Aorta (tissue), 5 donors: ENCODE data around the gene ELMO1. TPM values are rescaled to one million over a fixed set of nuclear protein-coding genes. Genes with fewer than 3 reads are reported as not detected.
A peak's percentile ranks its signal among the peaks of the same experiment; 100 is the strongest.

ENCODE experiments used
- ATAC-seq: fragments of 200-7000 bp; cut with Tn5 transposase; one replicate; pipeline ENCODE4 v1.9.1; 2022; ENCODE audit warnings: moderate library complexity; ENCODE audit not compliant: low FRiP score
- DNase-seq, 2 donors: peaks; one replicate each; pipeline ENCODE4 v3.0.0-alpha.2; 2020
- H3K27ac ChIP-seq, 2 donors: one replicate each; pipeline ENCODE4 v1.5.1; 2013; ENCODE audit warnings: low read length in 2 of 2, mild to moderate bottlenecking in 2 of 2, moderate library complexity in 2 of 2, control low read depth in 1 of 2, inconsistent platforms in 1 of 2, low read depth in 1 of 2
- H3K27me3 ChIP-seq, 2 donors: one replicate each; pipeline ENCODE4 v1.6.1; 2013; ENCODE audit warnings: control low read depth in 1 of 2, low read length in 1 of 2, mild to moderate bottlenecking in 1 of 2, moderate library complexity in 1 of 2; ENCODE audit not compliant: insufficient read depth in 2 of 2, control insufficient read depth in 1 of 2
- H3K36me3 ChIP-seq, 2 donors: one replicate each; pipeline ENCODE4 v1.6.1; 2013; ENCODE audit warnings: control low read depth in 1 of 2, low read length in 1 of 2, mild to moderate bottlenecking in 1 of 2; ENCODE audit not compliant: insufficient read depth in 2 of 2, control insufficient read depth in 1 of 2
- H3K4me1 ChIP-seq, 2 donors: one replicate each; pipeline ENCODE4 v1.6.1; 2013; ENCODE audit warnings: low read length in 2 of 2, control low read depth in 1 of 2, mild to moderate bottlenecking in 1 of 2, moderate library complexity in 1 of 2; ENCODE audit not compliant: insufficient read depth in 2 of 2, control insufficient read depth in 1 of 2
- H3K4me3 ChIP-seq, 2 donors: one replicate each; pipeline ENCODE4 v1.5.1; 2013; ENCODE audit warnings: low read length in 2 of 2, control low read depth in 1 of 2, mild to moderate bottlenecking in 1 of 2
- H3K9me3 ChIP-seq: one replicate; pipeline ENCODE4 v1.6.1; 2013; ENCODE audit warnings: mild to moderate bottlenecking, low read length; ENCODE audit not compliant: control insufficient read depth
- WGBS, 2 donors: extraction: QIAGEN DNeasy Blood & Tissue Kit; methylation state at CpG; one replicate each; pipeline ENCODE4 v1.1.7; 2013; 5-methylcytosine and 5-hydroxymethylcytosine counted together
- intact Hi-C, 2 donors: fragments of 100-400 bp; cut with DNase I; formaldehyde crosslinking; loops; one replicate each; pipeline versions ENCODE4 v1.14.2 to v1.15.0; 2022
- polyA plus RNA-seq, 2 donors: library from polyadenylated mRNA; stranded (reverse); fragments of 200-250 nt; gene quantifications; one replicate each; pipeline ENCODE4 v1.2.3, GENCODE V29; 2013
- total RNA-seq, 2 donors: library from RNA; stranded (reverse); fragmentation: NEBNext Ultra II Directional; extraction: Animal tissue kit (Norgen Biotek cat#: 25700); gene quantifications; one replicate each; pipeline ENCODE4 v1.2.1, GENCODE V29; 2021
- donor health status: healthy with polysubstance abuse.
- donor health status: Bipolar disorder and iron deficiency.
- donor health status: DM: no; HTN: no; CAD: no.
- donor health status: DM: no; HTN: no; CAD: no.
- donor health status: DM: yes; HTN: yes; CAD: no.

Gene ELMO1
- total and polyA plus RNA-seq, 4 donors, result 1.8 to 86.9 (median 24.8) TPM

GRCh38 chr7:37480041-37481031 lies 31.7 kb upstream of the ELMO1 start:
- intact Hi-C loops, result no loop called here
- no peak for ATAC-seq
- WGBS, 2 donors, result 76 to 78% methylated on average over 11 of the region's 11 CpGs

GRCh38 chr7:37476881-37477450 lies 28.3 kb upstream of the ELMO1 start:
- ATAC-seq (peak; percentile 54), DNase-seq (no peak)
- intact Hi-C loops, result no loop called here
- Histone ChIP-seq H3K9me3 (no peaks in the 10 kb centered on the region), H3K27ac (no peak overlapping the region), H3K4me1 (no peaks in the 10 kb centered on the region), H3K36me3 (no peaks in the 10 kb centered on the region), H3K4me3 (no peak overlapping the region), H3K27me3 (no peaks in the 10 kb centered on the region)
- WGBS, 2 donors, result 69 to 70% methylated on average over 4 of the region's 4 CpGs

More at GRCh38 chr7:37480041-37481031, 31.7 kb upstream of the ELMO1 start:
- Histone ChIP-seq H3K27ac (no peak overlapping the region), H3K27me3 (no peaks in the 10 kb centered on the region), H3K4me1 (no peaks in the 10 kb centered on the region), H3K4me3 (no peak overlapping the region), H3K9me3 (no peaks in the 10 kb centered on the region), H3K36me3 (no peaks in the 10 kb centered on the region)
- no peak for DNase-seq

GRCh38 chr7:37476428-37476827 lies 27.8 kb upstream of the ELMO1 start:
- 89 to 92% methylated on average over 1 of the region's 1 CpG for WGBS, 2 donors
- ATAC-seq, result no peak
- Histone ChIP-seq H3K9me3 (no peaks in the 10 kb centered on the region), H3K27me3 (no peaks in the 10 kb centered on the region), H3K4me1 (no peaks in the 10 kb centered on the region), H3K4me3 (no peak overlapping the region), H3K27ac (no peak overlapping the region), H3K36me3 (no peaks in the 10 kb centered on the region)
- intact Hi-C loops, result no loop called here
- DNase-seq, result no peak

GRCh38 chr7:37475646-37476045 lies 27.0 kb upstream of the ELMO1 start:
- Histone ChIP-seq H3K27ac (no peak overlapping the region), H3K4me1 (no peaks in the 10 kb centered on the region), H3K36me3 (no peaks in the 10 kb centered on the region), H3K9me3 (no peaks in the 10 kb centered on the region), H3K27me3 (no peaks in the 10 kb centered on the region), H3K4me3 (no peak overlapping the region)
- DNase-seq, result no peak
- intact Hi-C loops, result no loop called here
- no peak for ATAC-seq
- WGBS, 2 donors, result 89 to 91% methylated on average over 4 of the region's 4 CpGs

GRCh38 chr7:37471619-37472018 lies 23.0 kb upstream of the ELMO1 start:
- no peaks in the 10 kb centered on the region for H3K4me1 ChIP-seq
- H3K27me3 ChIP-seq, result no peaks in the 10 kb centered on the region
- no peak overlapping the region for H3K27ac ChIP-seq
- H3K9me3 ChIP-seq, result no peaks in the 10 kb centered on the region
- intact Hi-C loops, result no loop called here
- ATAC-seq (no peak), DNase-seq (no peak)
- H3K36me3 ChIP-seq, result no peaks in the 10 kb centered on the region
- no peak overlapping the region for H3K4me3 ChIP-seq
- 90 to 91% methylated on average over 7 of the region's 7 CpGs for WGBS, 2 donors

- no peak overlapping the region for H3K27ac ChIP-seq
- H3K9me3 ChIP-seq, result no peaks in the 10 kb centered on the region
- H3K4me3 ChIP-seq, result no peak overlapping the region
- H3K36me3 ChIP-seq, result no peaks in the 10 kb centered on the region
- no peaks in the 10 kb centered on the region for H3K4me1 ChIP-seq
- no peaks in the 10 kb centered on the region for H3K27me3 ChIP-seq
- 84 to 87% methylated on average over 3 of the region's 3 CpGs for WGBS, 2 donors
- intact Hi-C loops, result no loop called here
- ATAC-seq (no peak), DNase-seq (no peak)
Measured at GRCh38 chr7:37467002-37467401, 18.3 kb upstream of the ELMO1 start.

GRCh38 chr7:37462138-37462537 lies 13.5 kb upstream of the ELMO1 start:
- H3K27ac ChIP-seq, result no peak overlapping the region
- ATAC-seq (no peak), DNase-seq (no peak)
- H3K36me3 ChIP-seq, result no peaks in the 10 kb centered on the region
- intact Hi-C loops, result no loop called here
- no peaks in the 10 kb centered on the region for H3K9me3 ChIP-seq
- 88 to 92% methylated on average over 1 of the region's 1 CpG for WGBS, 2 donors
- no peaks in the 10 kb centered on the region for H3K4me1 ChIP-seq
- peaks cover 0 to 1% of the 10 kb centered on the region in 2 donors for H3K27me3 ChIP-seq
- H3K4me3 ChIP-seq, result no peak overlapping the region

GRCh38 chr7:37455081-37455480 lies 6.4 kb upstream of the ELMO1 start:
- no peak overlapping the region for H3K27ac ChIP-seq
- ATAC-seq (no peak), DNase-seq (no peak)
- no peak overlapping the region for H3K4me3 ChIP-seq
- no peaks in the 10 kb centered on the region for H3K4me1 ChIP-seq
- H3K27me3 ChIP-seq, result peaks cover 0 to 1% of the 10 kb centered on the region in 2 donors
- WGBS, 2 donors, result 95 to 96% methylated on average over 3 of the region's 3 CpGs
- intact Hi-C loops, result no loop called here
- peaks cover 1% of the 10 kb centered on the region for H3K9me3 ChIP-seq
- H3K36me3 ChIP-seq, result no peaks in the 10 kb centered on the region

GRCh38 chr7:37452346-37452745 lies 3.7 kb upstream of the ELMO1 start:
- intact Hi-C loops, result no loop called here
- no peak overlapping the region for H3K4me3 ChIP-seq
- no peaks in the 10 kb centered on the region for H3K4me1 ChIP-seq
- ATAC-seq (no peak), DNase-seq (no peak)
- WGBS, 2 donors, result 80 to 83% methylated on average over 5 of the region's 5 CpGs
- no peaks in the 10 kb centered on the region for H3K27me3 ChIP-seq
- peaks cover 1% of the 10 kb centered on the region for H3K9me3 ChIP-seq
- H3K27ac ChIP-seq, result no peak overlapping the region
- no peaks in the 10 kb centered on the region for H3K36me3 ChIP-seq
